HepG2 (cell line): ENCODE measurements around the gene SLC2A4. TPM values are rescaled to one million over a fixed set of nuclear protein-coding genes. Genes with fewer than 3 reads are reported as not detected.
A peak's percentile ranks its signal among the peaks of the same experiment; 100 is the strongest.

Source experiments
- FOSL2 ChIP-seq: sonication (generic); formaldehyde crosslinking; IDR thresholded peaks from 2 replicates; pipeline ENCODE4 v1.4.0; 2020; ENCODE audit warnings: missing genetic modification reagents
- FOXC1 ChIP-seq: sonication (generic); formaldehyde crosslinking; IDR thresholded peaks from 2 replicates; pipeline ENCODE4 v1.8.0; 2022; ENCODE audit warnings: mild to moderate bottlenecking, missing genetic modification reagents, borderline replicate concordance
- MBD4 ChIP-seq: IDR thresholded peaks from 2 replicates; pipeline ENCODE4 v1.6.1; 2012; ENCODE audit warnings: low read length, inconsistent platforms, borderline replicate concordance
- MTA1 ChIP-seq: sonication (generic); formaldehyde crosslinking; IDR thresholded peaks from 2 replicates; pipeline ENCODE4 v1.4.0; 2020; ENCODE audit warnings: missing genetic modification reagents, mild to moderate bottlenecking, borderline replicate concordance
- MYC ChIP-seq: sonication (generic); formaldehyde crosslinking; IDR thresholded peaks from 2 replicates; pipeline ENCODE4 v1.9.0; 2021; ENCODE audit warnings: missing genetic modification reagents, borderline replicate concordance
- NBN ChIP-seq: fragments of 450-650 bp; conservative IDR thresholded peaks from 2 replicates; pipeline ENCODE4 v1.6.1; 2017
- NR2F1 ChIP-seq, 2 experiments: fragments of 450-650 bp in 1 of 2; formaldehyde crosslinking in 1 of 2; IDR thresholded peaks; 2 replicates each; pipeline versions ENCODE4 v1.5.0 to v1.6.1; 2016 to 2020; ENCODE audit warnings: mild to moderate bottlenecking in 1 of 2, missing compliant biosample characterization in 1 of 2, missing genetic modification reagents in 1 of 2, moderate library complexity in 1 of 2
- POGZ ChIP-seq: sonication (generic); formaldehyde crosslinking; IDR thresholded peaks from 2 replicates; pipeline ENCODE4 v1.4.0; 2020; ENCODE audit warnings: mild to moderate bottlenecking, missing genetic modification reagents
- RXRB ChIP-seq: IDR thresholded peaks from 2 replicates; pipeline ENCODE4 v1.6.1; 2016; ENCODE audit warnings: borderline replicate concordance, missing genetic modification reagents, missing compliant biosample characterization
- SALL2 ChIP-seq: sonication (generic); formaldehyde crosslinking; IDR thresholded peaks from 2 replicates; pipeline ENCODE4 v1.8.1; 2023; ENCODE audit warnings: mild to moderate bottlenecking, missing genetic modification reagents, inconsistent platforms
- SMC3 ChIP-seq: IDR thresholded peaks from 2 replicates; pipeline ENCODE4 v1.6.1; 2011; ENCODE audit warnings: low read length, improper control_type of control experiment
- TARDBP ChIP-seq: sonication (generic); formaldehyde crosslinking; IDR thresholded peaks from 2 replicates; pipeline ENCODE4 v1.8.0; 2022; ENCODE audit warnings: mild to moderate bottlenecking, missing genetic modification reagents
- ZBTB26 ChIP-seq: IDR thresholded peaks from 2 replicates; pipeline ENCODE4 v1.6.1; 2016; ENCODE audit warnings: missing compliant biosample characterization, missing genetic modification reagents, borderline replicate concordance
- ZBTB33 ChIP-seq: sonication (generic); formaldehyde crosslinking; IDR thresholded peaks from 2 replicates; pipeline ENCODE4 v1.4.0; 2020; ENCODE audit warnings: missing genetic modification reagents
- ZFX ChIP-seq: sonication (generic); formaldehyde crosslinking; IDR thresholded peaks from 2 replicates; pipeline ENCODE4 v1.4.0; 2020; ENCODE audit warnings: mild to moderate bottlenecking, low read depth, missing genetic modification reagents, moderate library complexity
- ZFYVE20 ChIP-seq: sonication (generic); formaldehyde crosslinking; IDR thresholded peaks from 2 replicates; pipeline ENCODE4 v1.8.0; 2023; ENCODE audit warnings: low read depth, mild to moderate bottlenecking, moderate library complexity, missing genetic modification reagents, borderline replicate concordance
- ZNF337 ChIP-seq: sonication (generic); formaldehyde crosslinking; IDR thresholded peaks from 2 replicates; pipeline ENCODE4 v1.5.1; 2020; ENCODE audit warnings: missing genetic modification reagents, low read depth, mild to moderate bottlenecking, borderline replicate concordance
- ZSCAN25 ChIP-seq: sonication (generic); formaldehyde crosslinking; IDR thresholded peaks from 2 replicates; pipeline ENCODE4 v1.8.0; 2022; ENCODE audit warnings: mild to moderate bottlenecking, missing genetic modification reagents
- polyA plus RNA-seq, 8 experiments: library from polyadenylated mRNA; depleted of rRNA in 3 of 8; stranded (reverse) in 7 of 8; unstranded in 1 of 8; fragments of >200 nt; fragmentation: Illumina TruSeq in 4 of 8; extraction: Trizol in 4 of 8; gene quantifications; 2 replicates each; pipeline versions ENCODE4 v1.2.1 to v1.2.3, GENCODE V29; 2011 to 2016; ENCODE audit warnings: low read depth in 4 of 8, missing spikeins in 1 of 8, mixed read lengths in 1 of 8; ENCODE audit not compliant: insufficient read depth in 1 of 8
- total RNA-seq, 5 experiments: library from RNA; depleted of rRNA; stranded (reverse); fragments of >200 nt; fragmentation: Illumina TruSeq; extraction: Trizol; gene quantifications; 2 replicates each; pipeline ENCODE4 v1.2.3, GENCODE V29; 2016; ENCODE audit warnings: low read depth in 1 of 5
- TF ChIP-seq, protein P1 (sequence below): sonication (generic); formaldehyde crosslinking; IDR thresholded peaks from 2 replicates; pipeline ENCODE4 v1.9.0; 2021; ENCODE audit warnings: missing genetic modification reagents, borderline replicate concordance
- TF ChIP-seq, protein P2 (sequence below): sonication (generic); formaldehyde crosslinking; IDR thresholded peaks from 2 replicates; pipeline ENCODE4 v1.5.0; 2020; ENCODE audit warnings: mild to moderate bottlenecking, missing genetic modification reagents, moderate library complexity
- TF ChIP-seq, protein P3 (sequence below): IDR thresholded peaks from 2 replicates; pipeline ENCODE4 v1.6.1; 2016; ENCODE audit warnings: low read depth, control low read depth

Gene SLC2A4
- total and polyA plus RNA-seq, 2 of the 13 experiments (the other 11 are each of a cell fraction or from before 2014, with no cell fraction given): 4.9 to 5.8 TPM

GRCh38 chr17:7323731-7324437, 42.4 kb downstream of the SLC2A4 start (continued):
- TF ChIP-seq ZBTB26 (CRISPR knock-in tag) (no peak), MTA1 (CRISPR knock-in tag) (no peak; the same call in 1 of the 2 replicates), POGZ (CRISPR knock-in tag) (no peak), RXRB (CRISPR knock-in tag) (no peak), TARDBP (CRISPR knock-in tag) (0 out of 2 replicates have a peak, but pooled peaks have one; percentile 20), NR2F1 (CRISPR knock-in tag; IDR thresholded peaks at IDR 0.05) (no peak), MYC (CRISPR knock-in tag) (no peak), FOXC1 (CRISPR knock-in tag) (no peak), ZBTB33 (peak; percentile 91; the same call in 1 of the 2 replicates), SALL2 (CRISPR knock-in tag) (no peak), FOSL2 (CRISPR knock-in tag) (no peak), SMC3 (peak; percentile 60; the same call in 1 of the 2 replicates), ZNF337 (CRISPR knock-in tag) (no peak), ZSCAN25 (CRISPR knock-in tag) (no peak), ZFX (CRISPR knock-in tag) (no peak), MBD4 (no peak), ZFYVE20 (CRISPR knock-in tag) (no peak), NBN (no peak)
- TF ChIP-seq, protein P1, sequence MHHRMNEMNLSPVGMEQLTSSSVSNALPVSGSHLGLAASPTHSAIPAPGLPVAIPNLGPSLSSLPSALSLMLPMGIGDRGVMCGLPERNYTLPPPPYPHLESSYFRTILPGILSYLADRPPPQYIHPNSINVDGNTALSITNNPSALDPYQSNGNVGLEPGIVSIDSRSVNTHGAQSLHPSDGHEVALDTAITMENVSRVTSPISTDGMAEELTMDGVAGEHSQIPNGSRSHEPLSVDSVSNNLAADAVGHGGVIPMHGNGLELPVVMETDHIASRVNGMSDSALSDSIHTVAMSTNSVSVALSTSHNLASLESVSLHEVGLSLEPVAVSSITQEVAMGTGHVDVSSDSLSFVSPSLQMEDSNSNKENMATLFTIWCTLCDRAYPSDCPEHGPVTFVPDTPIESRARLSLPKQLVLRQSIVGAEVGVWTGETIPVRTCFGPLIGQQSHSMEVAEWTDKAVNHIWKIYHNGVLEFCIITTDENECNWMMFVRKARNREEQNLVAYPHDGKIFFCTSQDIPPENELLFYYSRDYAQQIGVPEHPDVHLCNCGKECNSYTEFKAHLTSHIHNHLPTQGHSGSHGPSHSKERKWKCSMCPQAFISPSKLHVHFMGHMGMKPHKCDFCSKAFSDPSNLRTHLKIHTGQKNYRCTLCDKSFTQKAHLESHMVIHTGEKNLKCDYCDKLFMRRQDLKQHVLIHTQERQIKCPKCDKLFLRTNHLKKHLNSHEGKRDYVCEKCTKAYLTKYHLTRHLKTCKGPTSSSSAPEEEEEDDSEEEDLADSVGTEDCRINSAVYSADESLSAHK (CRISPR knock-in tag): no peak
- TF ChIP-seq, protein P2, sequence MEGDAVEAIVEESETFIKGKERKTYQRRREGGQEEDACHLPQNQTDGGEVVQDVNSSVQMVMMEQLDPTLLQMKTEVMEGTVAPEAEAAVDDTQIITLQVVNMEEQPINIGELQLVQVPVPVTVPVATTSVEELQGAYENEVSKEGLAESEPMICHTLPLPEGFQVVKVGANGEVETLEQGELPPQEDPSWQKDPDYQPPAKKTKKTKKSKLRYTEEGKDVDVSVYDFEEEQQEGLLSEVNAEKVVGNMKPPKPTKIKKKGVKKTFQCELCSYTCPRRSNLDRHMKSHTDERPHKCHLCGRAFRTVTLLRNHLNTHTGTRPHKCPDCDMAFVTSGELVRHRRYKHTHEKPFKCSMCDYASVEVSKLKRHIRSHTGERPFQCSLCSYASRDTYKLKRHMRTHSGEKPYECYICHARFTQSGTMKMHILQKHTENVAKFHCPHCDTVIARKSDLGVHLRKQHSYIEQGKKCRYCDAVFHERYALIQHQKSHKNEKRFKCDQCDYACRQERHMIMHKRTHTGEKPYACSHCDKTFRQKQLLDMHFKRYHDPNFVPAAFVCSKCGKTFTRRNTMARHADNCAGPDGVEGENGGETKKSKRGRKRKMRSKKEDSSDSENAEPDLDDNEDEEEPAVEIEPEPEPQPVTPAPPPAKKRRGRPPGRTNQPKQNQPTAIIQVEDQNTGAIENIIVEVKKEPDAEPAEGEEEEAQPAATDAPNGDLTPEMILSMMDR (CRISPR knock-in tag): peak; percentile 79
- TF ChIP-seq, protein P3, sequence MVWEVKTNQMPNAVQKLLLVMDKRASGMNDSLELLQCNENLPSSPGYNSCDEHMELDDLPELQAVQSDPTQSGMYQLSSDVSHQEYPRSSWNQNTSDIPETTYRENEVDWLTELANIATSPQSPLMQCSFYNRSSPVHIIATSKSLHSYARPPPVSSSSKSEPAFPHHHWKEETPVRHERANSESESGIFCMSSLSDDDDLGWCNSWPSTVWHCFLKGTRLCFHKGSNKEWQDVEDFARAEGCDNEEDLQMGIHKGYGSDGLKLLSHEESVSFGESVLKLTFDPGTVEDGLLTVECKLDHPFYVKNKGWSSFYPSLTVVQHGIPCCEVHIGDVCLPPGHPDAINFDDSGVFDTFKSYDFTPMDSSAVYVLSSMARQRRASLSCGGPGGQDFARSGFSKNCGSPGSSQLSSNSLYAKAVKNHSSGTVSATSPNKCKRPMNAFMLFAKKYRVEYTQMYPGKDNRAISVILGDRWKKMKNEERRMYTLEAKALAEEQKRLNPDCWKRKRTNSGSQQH (CRISPR knock-in tag): no peak
